SHP77 (cell line): Measurements from ENCODE around the gene CPA1.

Source experiments
- DNase-seq, 2 experiments: peaks; one replicate each; lab custom pipeline; 2025; lab: John Stamatoyannopoulos, UW

Gene CPA1

DNA sequence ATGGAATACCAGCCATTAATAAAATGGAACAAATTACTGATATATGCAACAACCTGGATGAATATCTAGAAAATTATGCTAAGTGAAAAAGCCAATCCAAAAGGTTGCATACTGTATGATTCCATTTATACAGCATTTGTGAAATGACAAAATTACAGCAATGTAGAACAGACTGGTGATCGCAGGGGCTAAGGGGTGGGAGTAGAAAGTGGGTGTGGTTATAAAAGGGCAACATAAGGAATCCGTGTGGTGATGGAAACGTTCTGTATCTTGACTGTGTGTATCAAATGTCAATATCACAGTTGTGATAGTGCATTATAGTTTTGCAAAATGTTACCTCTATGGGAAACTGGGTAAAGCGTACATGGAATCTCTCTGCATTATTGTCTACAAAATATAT lies 45.5 kb downstream of the CPA1 start:
- no peak for DNase-seq

DNA sequence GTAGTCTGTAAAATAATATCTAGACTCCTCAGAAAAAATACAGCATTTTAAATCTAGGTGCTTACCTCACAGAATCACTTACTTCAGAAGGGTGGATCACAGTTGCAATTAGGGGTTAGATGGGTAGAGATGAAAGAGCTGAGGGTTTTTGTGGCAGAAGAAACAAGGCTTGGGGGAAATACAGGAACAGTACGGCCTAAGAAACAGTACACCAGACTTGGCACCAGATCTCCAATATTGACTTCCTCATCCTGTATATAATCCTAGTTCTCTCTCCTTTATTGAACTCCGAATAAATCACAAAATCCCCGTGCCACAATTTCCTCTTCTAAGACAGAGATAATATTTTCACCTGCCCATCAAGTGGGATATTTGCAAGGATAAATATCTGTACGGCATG lies 46.3 kb downstream of the CPA1 start:
- no peak for DNase-seq

DNA sequence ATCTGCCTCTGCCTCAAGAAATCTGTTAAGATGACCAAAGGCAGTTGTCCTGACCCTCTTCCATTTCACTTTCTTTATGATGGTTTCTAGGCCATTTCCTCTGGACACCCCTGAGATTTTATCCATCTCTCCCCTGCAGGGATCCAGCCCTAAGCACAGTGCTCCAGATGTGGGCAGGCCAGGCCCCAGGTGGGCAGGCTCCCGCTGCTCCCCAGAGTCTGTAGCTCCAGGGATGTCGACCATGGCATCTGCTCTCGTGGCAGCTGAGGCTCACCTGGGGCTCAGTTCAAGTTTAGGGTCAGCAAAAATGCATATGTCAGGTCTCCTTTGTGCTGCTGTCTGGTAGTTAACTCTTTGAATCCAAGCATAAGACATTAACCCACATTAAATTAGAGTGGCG lies 48.7 kb downstream of the CPA1 start:
- no peak for DNase-seq

DNA sequence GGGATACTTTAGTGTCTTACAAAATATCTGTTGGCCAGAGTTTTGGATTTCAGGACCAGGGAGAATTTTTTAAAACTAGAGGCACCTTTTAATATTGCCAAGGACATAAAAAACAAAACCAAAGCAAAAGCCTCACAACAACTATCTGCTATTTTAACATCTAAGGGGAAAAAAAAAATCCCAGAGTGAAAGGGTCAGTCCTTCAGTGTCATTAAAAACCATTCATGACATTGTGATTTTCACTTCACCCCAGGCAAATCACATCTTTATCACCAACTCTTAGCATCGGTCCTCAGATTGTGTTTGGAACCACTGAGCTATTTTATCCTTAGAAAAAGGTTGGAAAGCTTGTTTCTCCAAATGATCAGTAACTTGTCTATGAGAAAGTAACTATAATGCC lies 49.8 kb downstream of the CPA1 start:
- no peak for DNase-seq

DNA sequence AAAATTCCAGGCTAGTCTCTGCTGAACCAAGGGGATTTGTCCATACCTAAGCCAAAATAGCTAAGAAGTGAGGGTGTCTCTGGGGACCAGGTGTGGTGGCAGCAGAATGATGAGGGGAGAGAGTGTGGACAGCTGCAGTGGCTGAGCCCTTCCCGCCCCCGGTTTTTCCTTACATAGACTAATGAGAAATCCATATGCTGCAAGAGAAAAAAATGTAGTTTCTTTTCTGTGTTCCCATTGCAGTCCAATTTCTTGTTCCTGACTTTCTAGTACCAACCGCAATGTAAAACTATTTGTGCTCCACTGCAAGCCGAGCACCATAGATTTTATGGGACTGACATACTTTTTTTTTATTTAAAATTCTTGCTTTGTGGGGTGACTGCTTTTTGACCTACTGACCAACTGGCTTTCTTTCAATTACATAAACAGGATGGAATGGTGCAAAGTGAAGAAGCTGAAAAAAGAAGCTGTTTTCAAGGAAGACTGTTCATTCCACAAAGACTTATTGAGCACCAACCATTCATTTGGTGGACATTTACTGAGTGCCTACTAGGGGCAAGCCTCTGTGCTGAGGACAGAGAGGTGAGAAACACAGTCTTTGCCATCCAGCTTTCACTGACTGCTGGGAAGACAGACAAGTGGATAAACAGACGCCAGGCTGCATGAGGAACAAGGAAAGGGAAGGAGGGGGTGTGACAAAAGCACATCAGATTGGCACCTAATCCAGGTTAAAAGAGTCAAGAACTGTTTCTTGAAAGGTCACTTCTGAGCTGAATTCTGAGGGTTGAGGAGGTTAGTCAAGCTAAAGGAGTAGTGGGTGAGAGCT lies 50.8 kb downstream of the CPA1 start:
- DNase-seq, result no peak

DNA sequence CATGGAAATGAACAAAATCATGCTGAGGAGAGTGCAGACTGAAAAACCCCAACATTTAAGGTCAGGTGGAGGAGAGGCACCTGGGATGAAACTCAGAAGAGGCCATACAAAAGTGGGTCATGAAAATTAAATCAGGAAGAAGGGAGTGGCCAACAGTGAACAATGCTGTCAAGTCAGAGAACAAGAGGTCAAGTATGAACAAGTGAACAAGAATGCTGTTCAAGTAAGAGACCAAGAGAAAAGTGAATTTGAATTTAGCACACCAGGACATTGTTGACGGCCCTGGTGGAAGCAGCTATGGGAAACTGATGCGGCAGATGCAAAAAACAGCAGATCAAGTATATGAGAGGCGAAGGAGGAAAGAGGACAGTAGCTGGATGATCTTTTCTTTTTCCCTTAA lies 52.6 kb downstream of the CPA1 start:
- DNase-seq, result no peak

DNA sequence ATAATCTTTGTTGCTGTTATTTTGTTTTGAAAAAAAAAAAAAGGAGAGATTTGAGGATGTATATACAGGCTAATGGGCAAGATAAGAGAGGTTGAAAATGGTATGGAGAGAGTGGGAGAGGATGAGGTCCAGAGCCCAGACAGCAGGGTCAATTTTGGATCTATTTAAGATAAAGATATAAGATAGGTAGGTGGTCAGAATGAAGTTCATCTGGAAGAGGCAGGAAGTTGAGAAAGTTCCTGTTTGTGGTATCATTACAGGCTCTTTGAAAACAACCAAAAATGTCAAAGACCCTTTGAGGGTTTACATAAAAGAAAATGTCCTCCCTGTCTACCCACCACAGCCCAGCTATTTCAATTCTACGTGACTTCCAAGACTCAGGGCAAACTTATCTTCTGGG lies 53.0 kb downstream of the CPA1 start:
- no peak for DNase-seq

DNA sequence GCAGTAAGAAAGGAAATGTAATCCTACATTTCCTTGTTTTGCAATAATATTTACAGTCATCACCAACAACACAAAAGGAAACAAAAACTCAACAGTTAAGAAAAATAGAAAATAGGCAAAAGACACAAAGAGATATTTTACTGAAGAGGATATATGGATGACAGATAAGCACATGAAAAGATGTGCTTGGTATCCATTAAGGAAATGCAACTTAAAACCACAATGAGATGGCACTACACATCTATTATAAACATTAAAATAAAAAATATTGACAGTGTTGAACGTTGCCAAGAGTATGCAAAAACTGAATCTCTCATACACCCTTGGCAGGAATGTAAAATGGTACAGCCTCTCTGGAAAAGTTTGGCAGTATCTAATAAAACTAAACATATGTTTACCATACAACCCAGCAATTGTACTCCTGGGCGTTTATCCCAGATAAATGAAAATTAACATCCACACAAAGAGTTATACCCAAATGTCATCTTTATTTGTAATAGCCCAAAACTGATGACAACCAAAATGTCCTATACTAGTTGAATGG lies 55.1 kb downstream of the CPA1 start:
- no peak for DNase-seq

DNA sequence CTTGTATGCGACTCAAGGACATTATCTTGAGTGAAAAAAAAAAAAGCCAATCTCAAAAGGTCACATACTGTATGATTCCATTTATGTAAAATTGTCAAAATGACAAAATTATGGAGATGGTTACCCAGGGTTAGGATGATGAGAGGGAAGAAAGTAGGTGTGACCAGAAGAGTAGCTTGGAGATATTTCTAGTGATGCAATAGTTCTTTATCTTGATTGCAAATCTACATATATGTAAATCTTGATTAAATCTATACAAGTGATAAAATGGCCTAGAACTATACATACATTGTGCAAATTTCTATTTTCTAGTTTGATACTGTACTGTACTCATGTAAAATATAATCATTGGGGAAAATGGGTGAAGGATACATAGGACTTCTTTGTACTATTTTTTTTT lies 56.0 kb downstream of the CPA1 start:
- no peak for DNase-seq
